ENCODE measurements around the gene DPP9. TPM values are rescaled to one million over a fixed set of nuclear protein-coding genes. Genes with fewer than 3 reads are reported as not detected.

DPP9 gene
- total and polyA plus RNA-seq, 2 of the 4 experiments (the other 2 are of a cell fraction): 12.4 to 33.0 TPM

DNA sequence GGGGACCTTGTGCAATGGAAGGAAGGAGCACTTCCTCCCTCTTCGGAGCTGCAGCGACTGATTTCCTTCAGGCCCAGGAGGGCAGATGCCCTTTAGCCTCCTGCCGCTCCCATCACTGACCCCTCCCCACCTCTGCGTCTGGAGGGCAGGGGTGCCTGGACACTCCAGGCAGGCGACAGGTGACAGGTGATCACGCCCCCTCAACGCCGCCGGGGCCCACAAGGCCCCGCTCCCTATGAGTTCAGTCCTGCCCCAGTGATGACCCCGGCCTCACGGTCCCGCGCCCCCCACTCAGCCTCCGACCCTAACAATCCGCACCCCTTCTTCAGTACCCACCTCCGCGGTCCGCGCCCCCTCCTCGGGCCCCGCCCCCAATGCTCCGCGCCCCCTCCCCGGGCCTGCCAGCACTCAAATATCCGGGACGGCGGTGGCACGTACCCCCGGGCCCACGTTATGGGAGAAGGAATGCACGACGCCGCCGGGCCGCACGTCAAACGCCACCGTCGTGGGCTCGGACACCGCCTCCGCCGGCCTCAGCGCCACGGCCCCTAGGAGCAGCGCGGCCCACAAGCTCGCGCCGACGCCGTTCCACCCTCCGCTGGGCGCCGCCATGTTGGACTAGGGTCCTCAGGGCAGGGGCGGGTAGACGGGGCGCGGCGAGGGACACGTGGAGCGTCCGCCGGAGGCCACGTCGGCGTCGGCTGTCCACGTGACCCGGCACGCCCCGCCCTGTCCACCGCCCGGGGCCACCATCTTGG is 53.7 kb downstream of the DPP9 start, which contains the start of gene MYDGF (continued):
- TF ChIP-seq, protein P1, sequence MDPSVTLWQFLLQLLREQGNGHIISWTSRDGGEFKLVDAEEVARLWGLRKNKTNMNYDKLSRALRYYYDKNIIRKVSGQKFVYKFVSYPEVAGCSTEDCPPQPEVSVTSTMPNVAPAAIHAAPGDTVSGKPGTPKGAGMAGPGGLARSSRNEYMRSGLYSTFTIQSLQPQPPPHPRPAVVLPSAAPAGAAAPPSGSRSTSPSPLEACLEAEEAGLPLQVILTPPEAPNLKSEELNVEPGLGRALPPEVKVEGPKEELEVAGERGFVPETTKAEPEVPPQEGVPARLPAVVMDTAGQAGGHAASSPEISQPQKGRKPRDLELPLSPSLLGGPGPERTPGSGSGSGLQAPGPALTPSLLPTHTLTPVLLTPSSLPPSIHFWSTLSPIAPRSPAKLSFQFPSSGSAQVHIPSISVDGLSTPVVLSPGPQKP (IDR thresholded peaks at IDR 0.05; ENCODE audit: borderline replicate concordance, low read depth, low read length): no peak

DNA sequence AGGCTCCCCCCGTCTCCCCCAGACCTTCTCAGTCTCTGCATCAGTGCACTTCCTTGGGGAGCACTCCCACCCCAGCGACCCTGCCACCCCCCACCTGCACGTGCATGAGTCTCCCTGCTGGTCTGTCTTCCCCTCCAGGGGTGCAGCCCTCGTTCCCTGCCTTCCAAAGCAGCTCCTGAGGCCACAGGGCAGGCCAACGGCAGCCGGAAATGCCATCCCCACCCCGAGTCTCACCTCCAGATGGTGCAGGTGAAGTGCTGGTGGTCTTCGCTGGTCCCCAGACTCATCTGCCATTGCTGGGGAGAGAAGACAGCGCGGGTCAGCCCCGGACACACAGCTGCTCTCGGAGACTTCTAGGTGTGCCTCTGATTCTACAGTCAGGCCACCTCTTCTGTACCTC is 59.0 kb downstream of the DPP9 start:
- Histone ChIP-seq H2BK120ac (ENCODE audit: low read depth, low read length) (no peak overlapping the region), H3K27me3 (ENCODE audit: control insufficient read depth, insufficient read depth, low read length) (no peaks in the 10 kb centered on the region), H3K4me2 (ENCODE audit: low read depth, low read length) (no peak overlapping the region), H2BK20ac (ENCODE audit: low read depth, low read length) (no peak overlapping the region), H3K9ac (ENCODE audit: low read depth, low read length) (no peak overlapping the region), H3K4ac (ENCODE audit: low read depth, low read length) (no peak overlapping the region), H2BK15ac (ENCODE audit: low read depth, low read length) (no peak overlapping the region), H4K91ac (ENCODE audit: insufficient read depth, low read depth, low read length) (no peak overlapping the region), H3K27ac (ENCODE audit: insufficient read depth, low read length) (no peak overlapping the region), H4K20me1 (ENCODE audit: insufficient read depth, low read length) (peaks cover 48% of the 10 kb centered on the region), H3K36me3 (ENCODE audit: control insufficient read depth, insufficient read depth, low read length) (peaks cover 53% of the 10 kb centered on the region), H2AK5ac (ENCODE audit: low read depth, low read length) (no peak overlapping the region), H2BK5ac (ENCODE audit: low read depth, low read length, poor library complexity, severe bottlenecking) (no peak overlapping the region), H3K14ac (replicated peaks; ENCODE audit: low read depth, low read length) (no peak overlapping the region), H3K9me3 (ENCODE audit: control insufficient read depth, insufficient read depth, low read length) (no peaks in the 10 kb centered on the region), H3K18ac (ENCODE audit: low read depth, low read length) (no peak overlapping the region), H4K8ac (ENCODE audit: low read depth in 2 of 2, low read length in 2 of 2) (no peak overlapping the region), H3K79me1 (ENCODE audit: low read depth in 1 of 2, low read length in 2 of 2) (peaks cover 28 to 76% of the 10 kb centered on the region in 2 experiments), H2AK9ac (replicated peaks; ENCODE audit: low read depth, low read length, poor library complexity) (peak overlapping the region; percentile 76), H3K4me3 (ENCODE audit: insufficient read depth, low read depth, low read length) (no peak overlapping the region), H4K5ac (ENCODE audit: low read depth, low read length) (no peak overlapping the region), H3K9me1 (ENCODE audit: insufficient read depth, low read length) (no peaks in the 10 kb centered on the region; the same call in 1 of the 2 replicates), H3K23ac (ENCODE audit: low read depth, low read length) (no peak overlapping the region), H3K4me1 (ENCODE audit: control insufficient read depth, insufficient read depth, low read length) (peaks cover 2% of the 10 kb centered on the region; the same call in 1 of the 2 replicates), H3K56ac (ENCODE audit: extremely low read depth, insufficient read depth, low read length) (no peak overlapping the region), H2AFZ (replicated peaks; ENCODE audit: low read length, poor library complexity) (peak overlapping the region; percentile 14)
- POLR2A ChIA-PET (ENCODE audit: unreplicated experiment): no interaction called here
- 100% methylated on average over 1 of the region's 12 CpGs; no CpG with 5 or more reads in 1 of the 2 experiments for WGBS, 2 experiments (ENCODE audit: extremely low coverage in 2 of 2, insufficient read length in 1 of 2)
- TF ChIP-seq MXI1 (IDR thresholded peaks at IDR 0.05; ENCODE audit: borderline replicate concordance, low read depth, low read length) (no peak), MAFK (IDR thresholded peaks at IDR 0.05; ENCODE audit: low read depth, low read length) (no peak), CEBPB (IDR thresholded peaks at IDR 0.05; ENCODE audit: low read depth, low read length) (no peak), BHLHE40 (IDR thresholded peaks at IDR 0.05; ENCODE audit: low read depth, low read length) (no peak)
- TF ChIP-seq, protein P1 (IDR thresholded peaks at IDR 0.05; ENCODE audit: borderline replicate concordance, low read depth, low read length): no peak
- TF ChIP-seq, protein P2, sequence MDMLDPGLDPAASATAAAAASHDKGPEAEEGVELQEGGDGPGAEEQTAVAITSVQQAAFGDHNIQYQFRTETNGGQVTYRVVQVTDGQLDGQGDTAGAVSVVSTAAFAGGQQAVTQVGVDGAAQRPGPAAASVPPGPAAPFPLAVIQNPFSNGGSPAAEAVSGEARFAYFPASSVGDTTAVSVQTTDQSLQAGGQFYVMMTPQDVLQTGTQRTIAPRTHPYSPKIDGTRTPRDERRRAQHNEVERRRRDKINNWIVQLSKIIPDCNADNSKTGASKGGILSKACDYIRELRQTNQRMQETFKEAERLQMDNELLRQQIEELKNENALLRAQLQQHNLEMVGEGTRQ (IDR thresholded peaks at IDR 0.05; ENCODE audit: low read depth, low read length): no peak
- TF ChIP-seq, protein P3, sequence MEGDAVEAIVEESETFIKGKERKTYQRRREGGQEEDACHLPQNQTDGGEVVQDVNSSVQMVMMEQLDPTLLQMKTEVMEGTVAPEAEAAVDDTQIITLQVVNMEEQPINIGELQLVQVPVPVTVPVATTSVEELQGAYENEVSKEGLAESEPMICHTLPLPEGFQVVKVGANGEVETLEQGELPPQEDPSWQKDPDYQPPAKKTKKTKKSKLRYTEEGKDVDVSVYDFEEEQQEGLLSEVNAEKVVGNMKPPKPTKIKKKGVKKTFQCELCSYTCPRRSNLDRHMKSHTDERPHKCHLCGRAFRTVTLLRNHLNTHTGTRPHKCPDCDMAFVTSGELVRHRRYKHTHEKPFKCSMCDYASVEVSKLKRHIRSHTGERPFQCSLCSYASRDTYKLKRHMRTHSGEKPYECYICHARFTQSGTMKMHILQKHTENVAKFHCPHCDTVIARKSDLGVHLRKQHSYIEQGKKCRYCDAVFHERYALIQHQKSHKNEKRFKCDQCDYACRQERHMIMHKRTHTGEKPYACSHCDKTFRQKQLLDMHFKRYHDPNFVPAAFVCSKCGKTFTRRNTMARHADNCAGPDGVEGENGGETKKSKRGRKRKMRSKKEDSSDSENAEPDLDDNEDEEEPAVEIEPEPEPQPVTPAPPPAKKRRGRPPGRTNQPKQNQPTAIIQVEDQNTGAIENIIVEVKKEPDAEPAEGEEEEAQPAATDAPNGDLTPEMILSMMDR (conservative IDR thresholded peaks at IDR 0.05; ENCODE audit: low read depth, low read length): no peak
- no TSS peak for BruUV-seq (replicated peaks)
- ATAC-seq (ENCODE audit: low read depth): no peak
- no peak for DNase-seq
- CTCF ChIA-PET: no interaction called here
- in situ Hi-C loops (cut with MboI; ENCODE audit: low sequenced_read_pairs): no loop called here
- dilution Hi-C loops (cut with HindIII; ENCODE audit: low sequenced_read_pairs, unreplicated experiment): no loop called here
- intact Hi-C loops (cut with micrococcal nuclease): no loop called here

All from IMR-90 (cell line).